GM18499 (cell line): Measurements from ENCODE around the gene KIAA1586.

Experiments
- ATAC-seq: cut with Tn5 transposase; IDR thresholded peaks from one replicate; pipeline ENCODE4 v1.9.1; 2021; ENCODE audit warnings: moderate number of reproducible peaks; ENCODE audit not compliant: insufficient read depth, unreplicated experiment

The KIAA1586 gene

GRCh38 chr6:57097596-57097995 is 51.1 kb downstream of the KIAA1586 start:
- ATAC-seq: no peak

GRCh38 chr6:57102976-57103375 is 56.5 kb downstream of the KIAA1586 start:
- ATAC-seq: no peak

GRCh38 chr6:57104336-57104735 is 57.8 kb downstream of the KIAA1586 start:
- ATAC-seq: no peak
